H1 (cell line): Measurements from ENCODE around the gene LY86. TPM values are rescaled to one million over a fixed set of nuclear protein-coding genes. Genes with fewer than 3 reads are reported as not detected.

Source experiments
- CHD1 ChIP-seq: IDR thresholded peaks from 2 replicates; pipeline ENCODE4 v1.6.1; 2012; ENCODE audit warnings: low read depth, low read length, improper control_type of control experiment
- CTBP2 ChIP-seq: IDR thresholded peaks from 2 replicates; pipeline ENCODE4 v1.7.0; 2011; ENCODE audit warnings: borderline replicate concordance, mild to moderate bottlenecking, moderate library complexity, mixed read lengths, low read length; ENCODE audit not compliant: insufficient read depth, insufficient read length
- MAX ChIP-seq: IDR thresholded peaks from 2 replicates; pipeline ENCODE4 v1.6.1; 2012; ENCODE audit warnings: inconsistent platforms
- POU5F1 ChIP-seq: IDR thresholded peaks from 2 replicates; pipeline ENCODE4 v1.6.1; 2011; ENCODE audit warnings: low read depth, mild to moderate bottlenecking, low read length, moderate library complexity
- SIX5 ChIP-seq: IDR thresholded peaks from 2 replicates; pipeline ENCODE4 v1.6.1; 2011; ENCODE audit warnings: mild to moderate bottlenecking, low read depth, low read length
- SP4 ChIP-seq: IDR thresholded peaks from 2 replicates; pipeline ENCODE4 v1.6.1; 2012; ENCODE audit warnings: low read length, inconsistent platforms
- polyA plus RNA-seq, 7 experiments: library from polyadenylated mRNA; depleted of rRNA in 3 of 7; stranded (reverse) in 5 of 7; unstranded in 2 of 7; fragments of >200 nt in 5 of 7; fragments of 200-250 nt in 2 of 7; gene quantifications; 1 replicate in 5 of 7; 2 replicates in 1 of 7; 4 replicates in 1 of 7; pipeline versions ENCODE4 v1.2.1 to v1.2.3, GENCODE V29; 2011 to 2013; ENCODE audit warnings: missing spikeins in 2 of 7, mixed read lengths in 2 of 7
- total RNA-seq: library from RNA; stranded (reverse); fragmentation: NEBNext Ultra II Directional; extraction: Animal tissue kit (Norgen Biotek cat#: 25700); gene quantifications from 2 replicates; pipeline ENCODE4 v1.2.1, GENCODE V29; 2021
- TF ChIP-seq, protein P1 (sequence below): fragments of 300-600 bp; sonication (generic); IDR thresholded peaks from 2 replicates; pipeline ENCODE4 v1.7.1; 2012; ENCODE audit warnings: low read length, moderate library complexity, mild to moderate bottlenecking, inconsistent platforms; ENCODE audit not compliant: insufficient replicate concordance
- TF ChIP-seq, protein P2 (sequence below): IDR thresholded peaks from 2 replicates; pipeline ENCODE4 v1.6.1; 2011; ENCODE audit warnings: low read length, improper control_type of control experiment

Gene LY86
- total and polyA plus RNA-seq, 2 of the 8 experiments (the other 6 are each of a cell fraction or from before 2014, with no cell fraction given): not detected

DNA sequence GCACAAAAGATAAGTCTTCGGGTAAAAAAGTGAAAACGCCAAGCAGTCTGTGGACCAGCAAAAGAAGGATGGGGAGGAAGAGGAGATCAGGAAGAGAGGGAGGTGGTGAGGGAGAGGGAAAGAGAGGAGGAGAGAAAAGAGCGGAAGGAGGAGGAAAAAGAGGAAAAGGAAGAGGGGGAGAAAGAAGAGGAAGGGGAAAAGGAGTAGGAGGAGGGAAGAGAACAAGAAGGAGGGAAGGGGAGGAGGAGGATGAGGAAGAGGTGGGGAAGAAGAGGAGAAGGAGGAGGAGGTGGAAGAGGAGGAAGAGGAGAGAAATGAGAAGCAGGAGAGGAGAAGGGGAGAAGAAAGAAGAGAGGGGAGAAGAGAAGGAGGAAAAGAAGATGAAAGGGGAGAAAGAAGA is 6.5 kb downstream of the LY86 start (continued):
- TF ChIP-seq, protein P1, sequence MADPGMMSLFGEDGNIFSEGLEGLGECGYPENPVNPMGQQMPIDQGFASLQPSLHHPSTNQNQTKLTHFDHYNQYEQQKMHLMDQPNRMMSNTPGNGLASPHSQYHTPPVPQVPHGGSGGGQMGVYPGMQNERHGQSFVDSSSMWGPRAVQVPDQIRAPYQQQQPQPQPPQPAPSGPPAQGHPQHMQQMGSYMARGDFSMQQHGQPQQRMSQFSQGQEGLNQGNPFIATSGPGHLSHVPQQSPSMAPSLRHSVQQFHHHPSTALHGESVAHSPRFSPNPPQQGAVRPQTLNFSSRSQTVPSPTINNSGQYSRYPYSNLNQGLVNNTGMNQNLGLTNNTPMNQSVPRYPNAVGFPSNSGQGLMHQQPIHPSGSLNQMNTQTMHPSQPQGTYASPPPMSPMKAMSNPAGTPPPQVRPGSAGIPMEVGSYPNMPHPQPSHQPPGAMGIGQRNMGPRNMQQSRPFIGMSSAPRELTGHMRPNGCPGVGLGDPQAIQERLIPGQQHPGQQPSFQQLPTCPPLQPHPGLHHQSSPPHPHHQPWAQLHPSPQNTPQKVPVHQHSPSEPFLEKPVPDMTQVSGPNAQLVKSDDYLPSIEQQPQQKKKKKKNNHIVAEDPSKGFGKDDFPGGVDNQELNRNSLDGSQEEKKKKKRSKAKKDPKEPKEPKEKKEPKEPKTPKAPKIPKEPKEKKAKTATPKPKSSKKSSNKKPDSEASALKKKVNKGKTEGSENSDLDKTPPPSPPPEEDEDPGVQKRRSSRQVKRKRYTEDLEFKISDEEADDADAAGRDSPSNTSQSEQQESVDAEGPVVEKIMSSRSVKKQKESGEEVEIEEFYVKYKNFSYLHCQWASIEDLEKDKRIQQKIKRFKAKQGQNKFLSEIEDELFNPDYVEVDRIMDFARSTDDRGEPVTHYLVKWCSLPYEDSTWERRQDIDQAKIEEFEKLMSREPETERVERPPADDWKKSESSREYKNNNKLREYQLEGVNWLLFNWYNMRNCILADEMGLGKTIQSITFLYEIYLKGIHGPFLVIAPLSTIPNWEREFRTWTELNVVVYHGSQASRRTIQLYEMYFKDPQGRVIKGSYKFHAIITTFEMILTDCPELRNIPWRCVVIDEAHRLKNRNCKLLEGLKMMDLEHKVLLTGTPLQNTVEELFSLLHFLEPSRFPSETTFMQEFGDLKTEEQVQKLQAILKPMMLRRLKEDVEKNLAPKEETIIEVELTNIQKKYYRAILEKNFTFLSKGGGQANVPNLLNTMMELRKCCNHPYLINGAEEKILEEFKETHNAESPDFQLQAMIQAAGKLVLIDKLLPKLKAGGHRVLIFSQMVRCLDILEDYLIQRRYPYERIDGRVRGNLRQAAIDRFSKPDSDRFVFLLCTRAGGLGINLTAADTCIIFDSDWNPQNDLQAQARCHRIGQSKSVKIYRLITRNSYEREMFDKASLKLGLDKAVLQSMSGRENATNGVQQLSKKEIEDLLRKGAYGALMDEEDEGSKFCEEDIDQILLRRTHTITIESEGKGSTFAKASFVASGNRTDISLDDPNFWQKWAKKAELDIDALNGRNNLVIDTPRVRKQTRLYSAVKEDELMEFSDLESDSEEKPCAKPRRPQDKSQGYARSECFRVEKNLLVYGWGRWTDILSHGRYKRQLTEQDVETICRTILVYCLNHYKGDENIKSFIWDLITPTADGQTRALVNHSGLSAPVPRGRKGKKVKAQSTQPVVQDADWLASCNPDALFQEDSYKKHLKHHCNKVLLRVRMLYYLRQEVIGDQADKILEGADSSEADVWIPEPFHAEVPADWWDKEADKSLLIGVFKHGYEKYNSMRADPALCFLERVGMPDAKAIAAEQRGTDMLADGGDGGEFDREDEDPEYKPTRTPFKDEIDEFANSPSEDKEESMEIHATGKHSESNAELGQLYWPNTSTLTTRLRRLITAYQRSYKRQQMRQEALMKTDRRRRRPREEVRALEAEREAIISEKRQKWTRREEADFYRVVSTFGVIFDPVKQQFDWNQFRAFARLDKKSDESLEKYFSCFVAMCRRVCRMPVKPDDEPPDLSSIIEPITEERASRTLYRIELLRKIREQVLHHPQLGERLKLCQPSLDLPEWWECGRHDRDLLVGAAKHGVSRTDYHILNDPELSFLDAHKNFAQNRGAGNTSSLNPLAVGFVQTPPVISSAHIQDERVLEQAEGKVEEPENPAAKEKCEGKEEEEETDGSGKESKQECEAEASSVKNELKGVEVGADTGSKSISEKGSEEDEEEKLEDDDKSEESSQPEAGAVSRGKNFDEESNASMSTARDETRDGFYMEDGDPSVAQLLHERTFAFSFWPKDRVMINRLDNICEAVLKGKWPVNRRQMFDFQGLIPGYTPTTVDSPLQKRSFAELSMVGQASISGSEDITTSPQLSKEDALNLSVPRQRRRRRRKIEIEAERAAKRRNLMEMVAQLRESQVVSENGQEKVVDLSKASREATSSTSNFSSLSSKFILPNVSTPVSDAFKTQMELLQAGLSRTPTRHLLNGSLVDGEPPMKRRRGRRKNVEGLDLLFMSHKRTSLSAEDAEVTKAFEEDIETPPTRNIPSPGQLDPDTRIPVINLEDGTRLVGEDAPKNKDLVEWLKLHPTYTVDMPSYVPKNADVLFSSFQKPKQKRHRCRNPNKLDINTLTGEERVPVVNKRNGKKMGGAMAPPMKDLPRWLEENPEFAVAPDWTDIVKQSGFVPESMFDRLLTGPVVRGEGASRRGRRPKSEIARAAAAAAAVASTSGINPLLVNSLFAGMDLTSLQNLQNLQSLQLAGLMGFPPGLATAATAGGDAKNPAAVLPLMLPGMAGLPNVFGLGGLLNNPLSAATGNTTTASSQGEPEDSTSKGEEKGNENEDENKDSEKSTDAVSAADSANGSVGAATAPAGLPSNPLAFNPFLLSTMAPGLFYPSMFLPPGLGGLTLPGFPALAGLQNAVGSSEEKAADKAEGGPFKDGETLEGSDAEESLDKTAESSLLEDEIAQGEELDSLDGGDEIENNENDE: no peak
- no peak for TF ChIP-seq CTBP2
- no peak for TF ChIP-seq SP4
- TF ChIP-seq MAX: no peak
- no peak for TF ChIP-seq CHD1
- TF ChIP-seq, protein P2, sequence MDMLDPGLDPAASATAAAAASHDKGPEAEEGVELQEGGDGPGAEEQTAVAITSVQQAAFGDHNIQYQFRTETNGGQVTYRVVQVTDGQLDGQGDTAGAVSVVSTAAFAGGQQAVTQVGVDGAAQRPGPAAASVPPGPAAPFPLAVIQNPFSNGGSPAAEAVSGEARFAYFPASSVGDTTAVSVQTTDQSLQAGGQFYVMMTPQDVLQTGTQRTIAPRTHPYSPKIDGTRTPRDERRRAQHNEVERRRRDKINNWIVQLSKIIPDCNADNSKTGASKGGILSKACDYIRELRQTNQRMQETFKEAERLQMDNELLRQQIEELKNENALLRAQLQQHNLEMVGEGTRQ: no peak
- TF ChIP-seq POU5F1: no peak
- no peak for TF ChIP-seq SIX5
- TF ChIP-seq, all 59 proteins: peak for 0
